ENCODE data around the gene LLCFC1.

DNA sequence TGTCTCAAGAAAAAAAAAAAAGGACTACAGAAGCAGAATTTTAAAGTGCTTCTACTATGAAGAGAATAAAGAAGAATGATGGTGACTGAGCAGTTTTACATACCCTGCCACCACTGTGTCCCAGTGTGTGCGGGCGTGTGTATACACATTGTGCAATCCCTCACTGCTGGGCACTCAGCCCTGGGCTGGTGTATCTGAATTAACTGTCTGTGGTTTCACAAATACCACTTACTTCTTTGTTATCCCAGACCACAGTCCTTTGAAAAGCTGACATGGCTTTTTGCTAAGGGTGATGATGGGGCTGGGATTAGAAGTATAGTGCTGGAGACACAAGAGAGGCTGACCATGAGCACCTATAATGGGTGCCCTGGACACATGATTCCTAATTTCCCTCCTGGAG lies 32.6 kb upstream of the LLCFC1 start:
- TF ChIP-seq, protein P1, sequence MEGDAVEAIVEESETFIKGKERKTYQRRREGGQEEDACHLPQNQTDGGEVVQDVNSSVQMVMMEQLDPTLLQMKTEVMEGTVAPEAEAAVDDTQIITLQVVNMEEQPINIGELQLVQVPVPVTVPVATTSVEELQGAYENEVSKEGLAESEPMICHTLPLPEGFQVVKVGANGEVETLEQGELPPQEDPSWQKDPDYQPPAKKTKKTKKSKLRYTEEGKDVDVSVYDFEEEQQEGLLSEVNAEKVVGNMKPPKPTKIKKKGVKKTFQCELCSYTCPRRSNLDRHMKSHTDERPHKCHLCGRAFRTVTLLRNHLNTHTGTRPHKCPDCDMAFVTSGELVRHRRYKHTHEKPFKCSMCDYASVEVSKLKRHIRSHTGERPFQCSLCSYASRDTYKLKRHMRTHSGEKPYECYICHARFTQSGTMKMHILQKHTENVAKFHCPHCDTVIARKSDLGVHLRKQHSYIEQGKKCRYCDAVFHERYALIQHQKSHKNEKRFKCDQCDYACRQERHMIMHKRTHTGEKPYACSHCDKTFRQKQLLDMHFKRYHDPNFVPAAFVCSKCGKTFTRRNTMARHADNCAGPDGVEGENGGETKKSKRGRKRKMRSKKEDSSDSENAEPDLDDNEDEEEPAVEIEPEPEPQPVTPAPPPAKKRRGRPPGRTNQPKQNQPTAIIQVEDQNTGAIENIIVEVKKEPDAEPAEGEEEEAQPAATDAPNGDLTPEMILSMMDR (IDR thresholded peaks at IDR 0.05) = no peak
- TF ChIP-seq EP300 (IDR thresholded peaks at IDR 0.05) (no peak), POLR2A (IDR thresholded peaks at IDR 0.05; ENCODE audit: low read depth) (no peak), POLR2AphosphoS5 (IDR thresholded peaks at IDR 0.05) (no peak)

Data from esophagus muscularis mucosa (tissue), 4 donors.